ENCODE results near the gene NBPF1. TPM values are rescaled to one million over a fixed set of nuclear protein-coding genes. Genes with fewer than 3 reads are reported as not detected.
"Not testable (repeated sequence)": the region's sequence is repeated elsewhere in the genome, so short reads cannot be mapped to it uniquely, and the experiment has no call there.

The NBPF1 gene
- total and polyA plus RNA-seq, 4 donors, result 4.3 to 83.8 (median 29.9) TPM

DNA sequence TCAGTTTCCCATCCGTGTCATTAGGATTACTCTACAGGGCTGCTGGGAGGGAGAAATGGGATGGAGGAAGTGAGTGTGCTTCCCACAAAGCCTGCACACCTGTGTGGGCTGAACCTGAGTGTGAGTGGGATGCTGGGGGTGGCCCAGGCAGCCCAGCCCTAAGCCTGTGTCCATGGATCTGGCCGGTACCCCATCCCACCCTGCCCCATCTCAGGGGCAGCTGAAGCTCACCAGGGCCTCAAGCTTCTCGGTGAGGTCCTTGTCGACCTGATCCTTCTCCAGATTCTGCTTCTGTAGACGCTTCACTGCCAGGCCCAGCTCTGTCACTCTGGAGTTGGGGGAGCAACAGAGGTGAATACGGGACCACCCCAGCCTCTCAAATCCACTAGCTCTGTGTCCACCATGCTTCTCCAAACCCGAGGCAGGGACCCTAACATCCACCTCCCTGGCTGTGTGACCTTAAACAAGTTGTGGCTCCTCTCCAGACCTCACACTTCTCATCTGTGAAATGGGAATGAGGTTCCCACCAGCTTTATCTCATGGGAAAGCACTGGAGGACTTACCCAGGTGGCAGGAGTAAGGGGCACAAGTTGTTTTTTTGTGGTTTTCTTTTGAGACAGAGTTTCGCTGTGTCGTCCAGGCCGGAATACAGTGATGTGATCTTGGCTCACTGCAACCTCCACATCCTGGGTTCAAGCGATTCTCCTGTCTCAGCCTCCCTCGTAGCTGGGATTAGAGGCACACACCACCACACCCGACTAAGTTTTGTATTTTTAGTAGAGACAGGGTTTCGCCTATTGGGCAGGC lies 18.9 kb upstream of the NBPF1 start:
- not testable (repeated sequence) for H3K9ac ChIP-seq (ENCODE audit: insufficient read depth in 1 of 2, low read length in 2 of 2); H3K4me1 ChIP-seq (ENCODE audit: control insufficient read depth in 5 of 5, insufficient read depth in 5 of 5, low read length in 5 of 5); DNase-seq; H3K9me3 ChIP-seq (ENCODE audit: control insufficient read depth in 4 of 4, insufficient read depth in 3 of 4, low read length in 3 of 4); H3K27ac ChIP-seq (ENCODE audit: low read depth in 1 of 2, low read length in 1 of 2); H3K4me3 ChIP-seq; H3K27me3 ChIP-seq (ENCODE audit: control insufficient read depth in 3 of 3, insufficient read depth in 3 of 3, low read length in 2 of 3); ATAC-seq (ENCODE audit: insufficient read depth, low FRiP score)
- H3K36me3 ChIP-seq (ENCODE audit: control insufficient read depth in 4 of 4, insufficient read depth in 4 of 4, low read length in 4 of 4), result peaks cover 7 to 50% (median 39%) of the 10 kb centered on the region in 4 donors
- WGBS, 2 donors, result 93 to 96% methylated on average over 14 of the region's 14 CpGs

DNA sequence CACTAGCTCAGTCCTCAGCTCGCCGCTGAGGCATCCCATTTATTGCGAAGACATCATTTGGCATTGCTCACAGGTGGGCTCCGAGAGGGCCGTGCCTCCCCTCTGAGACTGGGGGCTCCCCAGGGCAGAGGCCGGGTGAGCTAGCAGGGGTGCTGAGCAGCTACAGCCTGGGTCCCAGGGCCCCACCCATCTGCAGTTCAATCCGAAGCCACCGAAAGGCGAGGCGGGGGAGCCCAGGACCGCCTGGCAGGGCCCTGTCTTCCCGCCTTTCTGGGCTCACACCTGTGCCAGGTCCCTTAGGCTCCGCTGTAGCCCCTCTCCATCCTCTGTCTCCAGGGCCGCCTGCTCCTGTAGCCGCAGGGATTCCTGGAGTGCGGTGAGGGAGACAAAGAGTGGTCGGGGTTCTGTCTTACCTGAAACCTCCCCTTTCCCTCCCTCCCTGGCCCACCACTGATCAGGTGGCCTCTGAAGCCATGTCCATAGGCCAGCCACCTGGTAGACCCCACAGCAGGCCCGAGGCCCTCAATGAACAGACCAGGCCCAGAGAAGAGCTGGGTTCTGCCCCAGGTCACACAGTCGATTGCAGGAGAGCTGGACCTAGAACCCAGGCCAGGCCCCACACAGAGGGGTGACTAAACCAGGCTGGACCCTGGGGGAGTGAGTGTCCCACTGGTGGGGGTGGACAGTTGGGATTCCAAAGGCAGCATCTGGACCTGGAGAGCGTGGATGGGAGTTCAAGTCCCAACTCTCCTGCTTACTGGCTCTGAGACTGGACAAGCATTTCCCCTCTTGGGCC lies 18.1 kb upstream of the NBPF1 start:
- ATAC-seq (ENCODE audit: insufficient read depth, low FRiP score) (no peak), DNase-seq (peak in 1 of 3 donors; percentile 23)
- TF ChIP-seq, protein P1, sequence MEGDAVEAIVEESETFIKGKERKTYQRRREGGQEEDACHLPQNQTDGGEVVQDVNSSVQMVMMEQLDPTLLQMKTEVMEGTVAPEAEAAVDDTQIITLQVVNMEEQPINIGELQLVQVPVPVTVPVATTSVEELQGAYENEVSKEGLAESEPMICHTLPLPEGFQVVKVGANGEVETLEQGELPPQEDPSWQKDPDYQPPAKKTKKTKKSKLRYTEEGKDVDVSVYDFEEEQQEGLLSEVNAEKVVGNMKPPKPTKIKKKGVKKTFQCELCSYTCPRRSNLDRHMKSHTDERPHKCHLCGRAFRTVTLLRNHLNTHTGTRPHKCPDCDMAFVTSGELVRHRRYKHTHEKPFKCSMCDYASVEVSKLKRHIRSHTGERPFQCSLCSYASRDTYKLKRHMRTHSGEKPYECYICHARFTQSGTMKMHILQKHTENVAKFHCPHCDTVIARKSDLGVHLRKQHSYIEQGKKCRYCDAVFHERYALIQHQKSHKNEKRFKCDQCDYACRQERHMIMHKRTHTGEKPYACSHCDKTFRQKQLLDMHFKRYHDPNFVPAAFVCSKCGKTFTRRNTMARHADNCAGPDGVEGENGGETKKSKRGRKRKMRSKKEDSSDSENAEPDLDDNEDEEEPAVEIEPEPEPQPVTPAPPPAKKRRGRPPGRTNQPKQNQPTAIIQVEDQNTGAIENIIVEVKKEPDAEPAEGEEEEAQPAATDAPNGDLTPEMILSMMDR (IDR thresholded peaks at IDR 0.05; ENCODE audit: control extremely low read depth, extremely low read depth), result no peak
- H3K27ac ChIP-seq (ENCODE audit: low read depth in 1 of 2, low read length in 1 of 2), result no peak overlapping the region
- no peaks in the 10 kb centered on the region for H3K27me3 ChIP-seq (ENCODE audit: control insufficient read depth in 3 of 3, insufficient read depth in 3 of 3, low read length in 2 of 3)
- H3K9ac ChIP-seq (ENCODE audit: insufficient read depth in 1 of 2, low read length in 2 of 2), result no peak overlapping the region
- no peaks in the 10 kb centered on the region for H3K4me1 ChIP-seq (ENCODE audit: control insufficient read depth in 5 of 5, insufficient read depth in 5 of 5, low read length in 5 of 5)
- no peak overlapping the region for H3K4me3 ChIP-seq
- no peaks in the 10 kb centered on the region for H3K9me3 ChIP-seq (ENCODE audit: control insufficient read depth in 4 of 4, insufficient read depth in 3 of 4, low read length in 3 of 4)
- H3K36me3 ChIP-seq (ENCODE audit: control insufficient read depth in 4 of 4, insufficient read depth in 4 of 4, low read length in 4 of 4), result peaks cover 7 to 53% (median 39%) of the 10 kb centered on the region in 4 donors
- WGBS, 2 donors, result 91 to 92% methylated on average over 20 of the region's 20 CpGs

DNA sequence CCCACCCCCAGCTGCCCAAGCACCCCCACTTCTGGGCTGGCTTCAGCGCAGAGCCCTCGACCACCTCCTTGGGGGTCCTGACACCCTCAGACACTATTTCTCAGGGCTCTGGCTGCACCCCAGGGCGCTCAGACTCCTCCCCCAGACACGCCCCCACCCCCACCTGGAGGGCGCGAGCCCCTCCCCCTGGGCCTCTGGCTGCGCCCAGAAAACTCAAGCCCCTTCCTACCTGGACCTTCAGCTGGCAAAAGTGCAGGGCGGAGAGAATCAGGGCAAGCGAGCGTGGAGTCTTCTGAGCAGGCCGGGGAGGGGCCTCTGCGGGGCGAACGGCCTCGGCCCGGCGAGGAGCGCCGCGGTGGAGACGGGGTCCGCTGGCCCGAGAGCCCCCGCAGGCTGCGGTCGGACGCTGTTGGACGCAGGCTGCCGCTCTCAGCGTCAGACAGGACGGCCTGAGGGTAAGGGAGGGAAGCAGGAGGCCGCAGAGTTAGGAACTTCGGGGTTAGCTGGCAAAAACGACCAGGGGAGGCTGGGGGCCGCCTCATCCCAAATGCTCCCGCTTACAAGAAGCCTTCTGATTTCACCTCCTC lies 17.4 kb upstream of the NBPF1 start:
- 93 to 96% methylated on average over 36 of the region's 36 CpGs for WGBS, 2 donors
- H3K27ac ChIP-seq (ENCODE audit: low read depth in 1 of 2, low read length in 1 of 2), result no peak overlapping the region
- peaks cover 7 to 60% (median 43%) of the 10 kb centered on the region in 4 donors for H3K36me3 ChIP-seq (ENCODE audit: control insufficient read depth in 4 of 4, insufficient read depth in 4 of 4, low read length in 4 of 4)
- no peak for ATAC-seq (ENCODE audit: insufficient read depth, low FRiP score)
- TF ChIP-seq, protein P1 (IDR thresholded peaks at IDR 0.05; ENCODE audit: control extremely low read depth, extremely low read depth), result no peak
- H3K9ac ChIP-seq (ENCODE audit: insufficient read depth in 1 of 2, low read length in 2 of 2), result no peak overlapping the region
- no peak for DNase-seq
- no peaks in the 10 kb centered on the region for H3K9me3 ChIP-seq (ENCODE audit: control insufficient read depth in 4 of 4, insufficient read depth in 3 of 4, low read length in 3 of 4)
- no peak overlapping the region for H3K4me3 ChIP-seq
- H3K27me3 ChIP-seq (ENCODE audit: control insufficient read depth in 3 of 3, insufficient read depth in 3 of 3, low read length in 2 of 3), result no peaks in the 10 kb centered on the region
- no peaks in the 10 kb centered on the region for H3K4me1 ChIP-seq (ENCODE audit: control insufficient read depth in 5 of 5, insufficient read depth in 5 of 5, low read length in 5 of 5)

DNA sequence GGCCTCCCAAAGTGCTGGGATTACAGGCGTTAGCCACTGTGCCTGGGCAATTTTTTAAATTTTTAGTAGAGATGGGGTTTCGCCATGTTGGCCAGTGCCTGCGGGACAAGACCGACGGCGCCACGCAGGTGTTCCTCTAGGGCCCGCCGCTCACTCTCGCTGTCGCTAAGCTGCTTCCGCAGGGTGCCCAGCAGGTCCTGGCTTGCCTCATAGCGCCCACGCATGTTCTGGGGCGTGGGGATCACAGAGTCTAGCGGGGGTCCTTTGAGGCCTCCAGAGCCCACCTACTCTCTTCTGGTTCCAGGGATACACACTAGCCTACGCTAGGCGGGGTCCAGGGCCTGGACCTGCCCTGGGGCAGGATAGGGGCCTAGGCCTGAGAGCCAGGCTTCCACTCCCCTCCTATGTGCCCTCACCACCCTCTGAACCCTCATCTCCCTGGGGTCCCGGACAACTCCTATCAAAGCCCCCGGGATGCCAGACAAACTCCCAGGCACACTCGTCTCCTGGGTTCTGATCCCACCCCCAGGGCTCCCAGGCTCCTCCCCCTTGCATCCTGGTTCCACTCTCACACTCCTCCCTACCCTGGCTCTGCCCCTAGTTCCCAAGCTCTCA lies 16.7 kb upstream of the NBPF1 start:
- not testable (repeated sequence) for H3K9ac ChIP-seq (ENCODE audit: insufficient read depth in 1 of 2, low read length in 2 of 2); ATAC-seq (ENCODE audit: insufficient read depth, low FRiP score); H3K9me3 ChIP-seq (ENCODE audit: control insufficient read depth in 4 of 4, insufficient read depth in 3 of 4, low read length in 3 of 4); H3K27me3 ChIP-seq (ENCODE audit: control insufficient read depth in 3 of 3, insufficient read depth in 3 of 3, low read length in 2 of 3); H3K4me1 ChIP-seq (ENCODE audit: control insufficient read depth in 5 of 5, insufficient read depth in 5 of 5, low read length in 5 of 5); H3K27ac ChIP-seq (ENCODE audit: low read depth in 1 of 2, low read length in 1 of 2); DNase-seq; H3K4me3 ChIP-seq
- WGBS, 2 donors, result 95 to 96% methylated on average over 21 of the region's 21 CpGs
- H3K36me3 ChIP-seq (ENCODE audit: control insufficient read depth in 4 of 4, insufficient read depth in 4 of 4, low read length in 4 of 4), result peaks cover 7 to 64% (median 45%) of the 10 kb centered on the region in 4 donors

Data from lung (tissue), 12 donors.